Activated CD4-positive, alpha-beta T cell treated with anti-CD3 and anti-CD28 coated beads for 48 hours (primary cell): ENCODE measurements around the gene GGACT.
A peak's percentile ranks its signal among the peaks of the same experiment; 100 is the strongest.
"Not testable (repeated sequence)": the region's sequence is repeated elsewhere in the genome, so short reads cannot be mapped to it uniquely, and the experiment has no call there.

ENCODE experiments used
- DNase-seq: peaks from one replicate; pipeline ENCODE4 v3.0.0-alpha.2; 2020

The GGACT gene

DNA sequence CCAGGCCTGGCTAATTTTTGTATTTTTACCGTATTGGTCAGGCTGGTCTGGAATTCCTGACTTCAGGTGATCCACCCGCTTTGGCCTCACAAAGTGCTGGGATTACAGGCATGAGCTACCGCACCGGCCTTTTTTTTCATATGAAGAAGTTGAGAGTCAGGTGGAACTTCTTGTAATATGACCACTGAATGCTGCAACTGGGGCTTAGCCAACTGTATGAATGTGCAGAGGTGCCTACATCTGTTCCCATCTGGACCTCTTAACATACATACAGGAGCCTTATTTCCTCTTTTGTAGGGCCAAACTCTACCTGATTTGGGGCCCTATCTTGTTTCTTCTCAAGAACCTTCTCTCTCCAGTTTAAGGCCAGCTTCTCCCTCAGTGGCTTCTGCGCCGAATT is 11.9 kb upstream of the GGACT start:
- no peak for DNase-seq

DNA sequence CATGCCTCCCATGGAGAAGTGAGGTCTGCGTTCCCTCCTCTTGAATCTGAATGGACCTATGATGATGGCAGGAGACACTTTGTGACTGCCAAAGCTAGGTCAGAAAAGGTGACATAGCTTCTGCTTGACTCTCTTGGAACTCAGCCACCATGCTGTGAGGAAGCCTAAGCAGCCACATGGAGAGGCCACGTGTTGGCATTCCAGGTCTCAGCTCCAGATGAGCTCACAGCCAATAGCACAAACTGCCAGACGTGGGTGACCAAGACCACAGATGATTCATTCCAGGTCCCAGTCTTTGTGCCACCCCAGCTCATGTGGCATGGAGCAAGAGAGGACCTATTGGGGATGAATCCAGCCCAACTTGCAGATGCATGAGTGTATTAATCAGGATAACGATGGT is 8.7 kb upstream of the GGACT start:
- no peak for DNase-seq

DNA sequence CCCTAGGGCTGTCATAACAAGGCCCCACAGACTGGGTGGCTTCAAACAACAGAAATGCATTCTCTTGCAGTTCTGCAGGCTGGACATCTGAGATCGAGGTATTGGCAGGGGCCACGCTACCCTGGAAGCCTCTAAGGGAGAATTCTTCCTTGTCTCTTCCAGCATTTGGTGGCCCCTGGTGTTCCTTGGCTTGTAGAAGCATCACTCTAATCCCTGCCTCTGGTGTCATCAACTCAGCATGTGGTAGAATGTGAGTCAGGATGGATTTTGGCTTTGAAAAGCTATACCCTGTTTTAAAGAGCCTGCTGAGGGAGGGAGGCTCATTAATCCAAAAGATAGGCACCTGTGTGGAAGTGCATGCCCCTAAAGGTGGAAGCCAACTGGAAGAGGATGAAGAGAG is 7.9 kb upstream of the GGACT start:
- no peak for DNase-seq

- DNase-seq: no peak
These were observed 6.1 kb upstream of the GGACT start for GRCh38 chr13:100594731-100595130.

- DNase-seq: no peak
These were observed 5.7 kb upstream of the GGACT start for GRCh38 chr13:100594255-100594654.

- DNase-seq: no peak
These were observed 663 bp upstream of the GGACT start for GRCh38 chr13:100589178-100589725.

DNA sequence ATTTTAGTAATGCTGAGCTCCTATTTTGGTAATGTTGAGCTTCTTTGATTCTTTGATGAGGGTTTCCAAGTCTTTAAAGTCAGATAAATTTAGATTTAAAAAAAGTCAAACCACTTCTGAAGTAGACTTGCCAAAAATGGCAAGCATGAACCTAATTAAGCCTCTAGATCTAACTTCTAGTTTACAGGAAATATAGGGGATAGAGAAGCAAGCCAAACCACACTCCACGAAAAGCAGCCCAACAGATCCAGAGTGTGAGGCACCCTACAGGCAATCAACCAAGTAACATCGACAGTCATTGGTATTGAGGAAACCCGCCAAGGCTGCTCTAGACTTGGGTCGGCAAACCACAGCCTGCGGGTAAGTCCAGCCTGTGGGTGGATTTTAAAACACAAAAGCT is 3.7 kb downstream of the GGACT start:
- DNase-seq: peak; percentile 19

DNA sequence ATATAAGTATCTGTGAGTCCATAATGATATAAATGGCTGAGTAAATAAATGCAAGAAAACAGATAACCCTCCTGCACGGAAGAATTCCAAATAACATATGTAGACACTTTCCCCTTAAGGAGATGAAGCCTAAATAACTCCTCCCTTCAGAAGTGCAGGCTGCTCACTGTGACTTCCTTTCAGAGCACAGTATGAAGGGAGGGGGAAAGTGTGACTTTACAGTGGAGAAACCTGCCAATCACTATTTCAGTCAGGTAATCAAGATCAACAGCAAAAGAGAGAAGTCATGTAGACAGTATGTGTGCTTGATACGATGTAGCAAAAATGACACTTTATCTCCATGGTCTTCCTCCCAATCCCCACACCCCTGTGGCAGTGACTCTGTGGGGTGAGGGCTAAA is 7.1 kb downstream of the GGACT start:
- no peak for DNase-seq

- no peak for DNase-seq
These were observed 7.6 kb downstream of the GGACT start for GRCh38 chr13:100581030-100581429.

- no peak for DNase-seq
These were observed 8.5 kb downstream of the GGACT start for GRCh38 chr13:100580045-100580444.

DNA sequence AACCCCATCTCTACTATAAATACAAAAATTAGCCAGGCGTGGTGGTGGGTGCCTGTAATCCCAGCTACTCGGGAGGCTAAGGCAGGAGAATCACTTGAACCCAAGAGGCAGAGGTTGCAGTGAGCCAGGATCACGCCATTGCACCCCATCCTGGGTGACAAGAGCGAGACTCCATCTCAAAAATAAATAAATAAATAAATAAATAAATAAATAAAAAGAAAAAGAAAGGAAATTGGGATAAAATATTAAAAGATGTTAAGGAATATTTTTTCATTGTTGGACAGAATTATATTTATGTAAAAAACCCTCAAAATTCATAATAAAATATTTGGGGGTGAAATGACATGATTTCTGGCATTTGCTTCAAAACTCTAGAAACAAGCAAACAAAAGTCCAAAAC is 11.3 kb downstream of the GGACT start:
- DNase-seq: not testable (repeated sequence)

DNA sequence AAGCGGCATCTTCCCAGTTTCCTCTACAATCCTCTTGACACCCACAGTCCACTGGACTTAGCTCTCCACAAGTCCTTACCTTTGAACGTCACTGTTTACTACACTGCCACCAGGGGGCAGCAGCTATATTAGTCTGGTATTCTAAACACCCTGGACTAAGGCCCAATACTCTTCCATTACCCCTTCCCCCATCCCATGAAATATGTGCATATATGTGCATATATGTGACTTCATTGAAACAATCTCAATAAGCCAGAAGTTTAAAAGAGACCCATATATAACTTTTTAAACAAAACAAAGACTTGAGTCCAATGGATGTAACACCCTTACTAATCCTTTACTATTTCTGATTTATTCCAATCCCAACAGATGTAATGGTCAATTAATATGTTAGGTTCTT is 15.5 kb downstream of the GGACT start:
- DNase-seq: peak; percentile 81

GRCh38 chr13:100566543-100566942 is 22.0 kb downstream of the GGACT start:
- DNase-seq: no peak

- no peak for DNase-seq
These were observed 23.3 kb downstream of the GGACT start for GRCh38 chr13:100565286-100565685.

DNA sequence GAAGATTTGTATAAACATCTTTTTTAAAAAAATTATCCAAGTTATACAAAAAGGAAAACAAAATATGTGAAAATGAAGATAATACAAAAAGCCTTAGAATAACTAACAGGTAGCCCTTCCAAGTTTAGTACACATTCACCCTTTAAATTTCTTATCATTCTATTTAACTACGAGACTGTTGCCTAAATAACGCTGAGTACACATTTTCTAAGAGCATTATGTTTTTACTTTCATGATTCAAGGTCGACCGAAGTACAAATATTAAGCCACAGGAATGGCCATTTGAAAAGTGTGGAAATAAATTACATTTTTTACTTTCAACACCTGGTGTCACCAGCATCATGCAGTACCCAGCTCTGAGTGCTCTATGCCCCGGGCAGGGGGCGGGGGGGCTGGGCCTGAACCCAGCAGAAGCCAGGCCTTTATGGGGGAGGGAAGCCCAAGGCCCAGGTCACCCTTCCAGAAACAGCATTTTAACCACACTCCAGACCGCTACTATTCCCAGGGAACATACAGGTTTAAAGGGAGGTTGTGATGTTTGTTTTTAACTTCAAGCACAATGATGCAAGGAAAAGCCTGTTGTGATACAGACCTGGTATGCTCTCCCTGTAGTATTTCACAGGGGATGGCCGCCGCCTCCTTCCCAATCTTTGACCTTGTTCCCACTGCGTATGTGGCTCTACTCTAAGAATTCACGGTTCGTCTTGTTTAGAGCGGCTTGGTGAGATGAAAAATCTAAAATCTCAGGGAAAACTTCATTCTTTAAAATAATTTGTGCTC is 24.0 kb downstream of the GGACT start:
- no peak for DNase-seq

- no peak for DNase-seq
These were observed 24.8 kb downstream of the GGACT start for GRCh38 chr13:100563779-100564178.

- no peak for DNase-seq
These were observed 26.9 kb downstream of the GGACT start for GRCh38 chr13:100561599-100562204.

DNA sequence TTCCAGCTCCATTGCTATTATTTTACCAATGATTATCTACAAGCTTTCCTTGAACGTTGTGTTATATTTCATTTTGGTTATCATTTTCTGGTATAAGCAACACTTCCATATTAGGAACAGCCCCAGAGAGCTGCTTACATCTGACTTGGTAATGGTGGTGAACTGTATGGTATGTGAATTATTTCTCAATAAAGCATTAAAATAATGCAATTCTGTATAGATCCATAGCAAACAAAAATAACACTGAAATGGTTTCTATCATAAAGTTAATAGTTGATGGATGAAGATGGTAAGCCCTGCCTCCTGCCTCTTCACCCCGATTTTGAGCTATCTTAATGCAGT is 27.5 kb downstream of the GGACT start:
- DNase-seq: no peak

DNA sequence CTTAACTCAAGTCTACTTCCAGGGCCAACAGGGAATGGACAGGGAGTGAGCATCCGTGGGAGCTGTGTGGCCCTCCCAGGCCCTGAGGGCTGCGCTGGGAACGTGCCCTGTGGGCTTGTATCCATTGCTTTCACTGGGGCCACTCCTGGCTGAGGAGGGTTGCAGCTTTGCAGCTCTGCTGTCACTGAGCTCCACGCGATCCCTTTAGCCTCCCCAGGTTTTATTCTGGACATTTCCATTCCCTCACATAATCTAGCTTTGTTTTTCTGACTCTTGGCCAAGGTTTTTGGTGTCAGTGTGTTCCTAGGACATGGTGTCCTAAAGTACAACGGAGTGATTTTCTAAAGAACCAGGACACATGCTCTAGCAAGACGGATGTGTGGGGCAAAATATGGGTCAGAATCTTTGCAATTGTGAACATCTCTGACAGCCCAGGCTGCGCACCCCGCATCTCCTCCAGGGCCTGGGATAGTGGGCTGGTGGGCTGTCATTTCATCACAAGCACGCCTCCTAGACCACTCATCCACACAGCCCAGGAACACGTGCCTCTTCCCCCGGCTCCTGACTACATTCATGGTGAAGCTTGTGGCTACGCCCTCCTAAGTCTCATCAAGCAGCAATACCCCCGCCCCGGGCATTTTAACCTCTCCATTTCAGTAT is 28.0 kb downstream of the GGACT start:
- no peak for DNase-seq

GRCh38 chr13:100559886-100560285 is 28.7 kb downstream of the GGACT start:
- DNase-seq: no peak

DNA sequence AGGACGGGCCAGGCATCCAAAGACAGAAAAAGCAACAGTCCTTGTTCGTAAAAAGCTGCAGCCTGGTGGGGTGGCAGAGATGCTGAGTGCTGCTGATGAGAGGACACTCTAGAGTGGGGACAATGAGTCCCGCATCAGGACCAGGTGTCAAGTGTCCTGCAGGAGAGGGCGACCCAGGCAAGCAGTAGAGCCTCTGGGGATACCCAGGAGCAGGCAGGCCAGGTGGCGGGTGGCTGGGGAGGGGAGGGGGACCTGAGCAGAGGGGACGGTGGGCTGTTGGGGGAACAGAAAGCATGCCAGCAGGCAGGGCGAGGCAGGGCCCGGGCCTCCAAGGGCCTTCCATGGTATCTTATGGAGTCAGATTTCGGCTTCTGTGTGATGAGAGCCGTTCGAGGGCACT is 35.8 kb downstream of the GGACT start:
- DNase-seq: no peak

DNA sequence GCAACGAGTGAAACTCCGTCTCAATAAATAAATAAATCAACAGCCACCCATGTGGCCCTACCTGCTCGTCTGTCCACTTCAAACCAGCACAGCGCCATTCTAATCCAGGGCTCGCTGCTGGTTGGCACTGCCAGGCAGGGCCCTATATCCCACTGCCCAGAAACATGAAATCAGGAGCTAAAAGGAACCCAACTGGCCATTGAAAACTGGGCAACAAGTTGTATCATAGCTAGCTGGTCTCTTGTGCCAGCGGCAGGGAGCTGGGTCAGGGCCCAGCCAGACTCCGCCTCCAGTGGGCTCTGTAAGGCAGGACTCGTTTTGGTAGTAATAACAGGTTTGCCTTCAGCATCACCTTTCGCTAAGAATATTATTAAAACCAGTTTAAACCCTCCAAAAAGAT is 39.3 kb downstream of the GGACT start:
- no peak for DNase-seq

GRCh38 chr13:100547791-100548201 is 40.8 kb downstream of the GGACT start:
- DNase-seq: no peak
